Kidney glomerular epithelial cell (primary cell): ENCODE data around the gene S100A12.
"Not testable (repeated sequence)": the region's sequence is repeated elsewhere in the genome, so short reads cannot be mapped to it uniquely, and the experiment has no call there.

Source experiments
- DNase-seq: peaks from one replicate; lab custom pipeline; 2025; lab: John Stamatoyannopoulos, UW

Gene S100A12

GRCh38 chr1:153353226-153353947, 22.0 kb downstream of the S100A12 start:
- no peak for DNase-seq

GRCh38 chr1:153352523-153352922, 22.9 kb downstream of the S100A12 start:
- DNase-seq, result peak; percentile 70

- no peak for DNase-seq
Measured at GRCh38 chr1:153350321-153350957, 25.0 kb downstream of the S100A12 start.

- no peak for DNase-seq
Measured at GRCh38 chr1:153349363-153350320, 25.8 kb downstream of the S100A12 start.

GRCh38 chr1:153348511-153349362, 26.7 kb downstream of the S100A12 start, which contains the start of gene PGLYRP4:
Gene PGLYRP4, minus strand, starts transcription at chr1:153348841. Its CDS starts 909 bp downstream, at chr1:153347932.
- DNase-seq, result no peak

GRCh38 chr1:153347856-153348255, 27.6 kb downstream of the S100A12 start:
- DNase-seq, result no peak

- DNase-seq, result not testable (repeated sequence)
Measured at GRCh38 chr1:153347049-153347448, 28.4 kb downstream of the S100A12 start.

GRCh38 chr1:153346077-153346723, 29.2 kb downstream of the S100A12 start:
- no peak for DNase-seq

- DNase-seq, result no peak
Measured at GRCh38 chr1:153345187-153346076, 30.0 kb downstream of the S100A12 start.

- DNase-seq, result no peak
Measured at GRCh38 chr1:153344718-153345025, 30.7 kb downstream of the S100A12 start.

- no peak for DNase-seq
Measured at GRCh38 chr1:153343811-153344717, 31.4 kb downstream of the S100A12 start.

- DNase-seq, result no peak
Measured at GRCh38 chr1:153343040-153343681, 32.3 kb downstream of the S100A12 start.

GRCh38 chr1:153342178-153342577, 33.2 kb downstream of the S100A12 start:
- DNase-seq, result no peak

- no peak for DNase-seq
Measured at GRCh38 chr1:153341431-153341934, 33.9 kb downstream of the S100A12 start.

- DNase-seq, result no peak
Measured at GRCh38 chr1:153340356-153340755, 35.1 kb downstream of the S100A12 start.

GRCh38 chr1:153339802-153340201, 35.6 kb downstream of the S100A12 start:
- no peak for DNase-seq

GRCh38 chr1:153337980-153338853, 37.2 kb downstream of the S100A12 start:
- no peak for DNase-seq
